Neural progenitor cell (in vitro differentiated cells): ENCODE data around the gene DNAH14. TPM values are rescaled to one million over a fixed set of nuclear protein-coding genes. Genes with fewer than 3 reads are reported as not detected.
"Not testable (repeated sequence)": the region's sequence is repeated elsewhere in the genome, so short reads cannot be mapped to it uniquely, and the experiment has no call there.

Experiments
- DNase-seq: peaks from one replicate; pipeline ENCODE4 v3.0.0-alpha.2; 2016; ENCODE audit warnings: low spot score
- H2AFZ ChIP-seq: fragments of 200-600 bp; sonication (generic); replicated peaks from 2 replicates; pipeline ENCODE4 v1.6.1; 2016; ENCODE audit warnings: antibody characterized with exemption
- H3F3A ChIP-seq: fragments of 200-600 bp; sonication (generic); 2 replicates; pipeline ENCODE4 v1.6.1; 2016; ENCODE audit warnings: antibody characterized with exemption, low read depth
- H3K27ac ChIP-seq: fragments of 200-600 bp; sonication (generic); 2 replicates; pipeline ENCODE4 v1.5.1; 2016; ENCODE audit warnings: mild to moderate bottlenecking
- H3K27me3 ChIP-seq: fragments of 200-600 bp; sonication (generic); 2 replicates; pipeline ENCODE4 v1.6.1; 2016; ENCODE audit warnings: mild to moderate bottlenecking, moderate library complexity
- H3K36me3 ChIP-seq: fragments of 200-600 bp; sonication (generic); 2 replicates; pipeline ENCODE4 v1.5.1; 2016
- H3K4me1 ChIP-seq: fragments of 200-600 bp; sonication (generic); 2 replicates; pipeline ENCODE4 v1.6.1; 2016; ENCODE audit warnings: mixed run types
- H3K4me2 ChIP-seq: fragments of 200-600 bp; sonication (generic); 2 replicates; pipeline ENCODE4 v1.6.1; 2016
- H3K4me3 ChIP-seq: fragments of 200-600 bp; sonication (generic); 2 replicates; pipeline ENCODE4 v1.5.1; 2016
- H3K79me2 ChIP-seq: fragments of 200-600 bp; sonication (generic); 2 replicates; pipeline ENCODE4 v1.6.1; 2016; ENCODE audit warnings: low read depth
- H3K9ac ChIP-seq: fragments of 200-600 bp; sonication (generic); 2 replicates; pipeline ENCODE4 v1.6.1; 2016
- H3K9me3 ChIP-seq: fragments of 200-600 bp; sonication (generic); 2 replicates; pipeline ENCODE4 v1.5.1; 2016; ENCODE audit warnings: low read depth
- H4K20me1 ChIP-seq: fragments of 200-600 bp; sonication (generic); 2 replicates; pipeline ENCODE4 v1.6.1; 2016; ENCODE audit warnings: low read depth
- H3K27ac Mint-ChIP-seq: 3 replicates; pipeline ENCODE4 v1.8.0; 2021; ENCODE audit warnings: mixed read lengths
- H3K27me3 Mint-ChIP-seq: 2 replicates; pipeline ENCODE4 v1.8.0; 2022; ENCODE audit warnings: low read depth, mild to moderate bottlenecking, inconsistent platforms, moderate library complexity, mixed read lengths; ENCODE audit not compliant: insufficient read depth
- H3K36me3 Mint-ChIP-seq: 3 replicates; pipeline ENCODE4 v1.8.0; 2021; ENCODE audit warnings: mixed read lengths
- H3K4me1 Mint-ChIP-seq: 3 replicates; pipeline ENCODE4 v1.8.0; 2021; ENCODE audit warnings: mixed read lengths
- H3K4me3 Mint-ChIP-seq: 3 replicates; pipeline ENCODE4 v1.8.0; 2021; ENCODE audit warnings: mild to moderate bottlenecking, moderate library complexity, mixed read lengths
- H3K9me3 Mint-ChIP-seq: 3 replicates; pipeline ENCODE4 v1.8.0; 2020; ENCODE audit warnings: mixed read lengths
- CTCF ChIP-seq: fragments of 200-600 bp; sonication (generic); IDR thresholded peaks from 2 replicates; pipeline ENCODE4 v1.5.1; 2017; ENCODE audit warnings: antibody characterized with exemption, mild to moderate bottlenecking
- EZH2 ChIP-seq: fragments of 200-600 bp; sonication (generic); IDR thresholded peaks from 2 replicates; pipeline ENCODE4 v1.6.1; 2017; ENCODE audit warnings: antibody characterized with exemption, mild to moderate bottlenecking, moderate library complexity
- EZH2phosphoT487 ChIP-seq: fragments of 200-600 bp; sonication (generic); IDR thresholded peaks from 2 replicates; pipeline ENCODE4 v1.6.1; 2017; ENCODE audit warnings: antibody characterized with exemption
- total RNA-seq: library from RNA; depleted of rRNA; stranded (reverse); fragments of >200 nt; gene quantifications from 2 replicates; pipeline ENCODE4 v1.2.3, GENCODE V29; 2015; ENCODE audit warnings: low replicate concordance

The DNAH14 gene
- total RNA-seq, 1 donor from 2014 or later = 118 TPM

GRCh38 chr1:225225681-225226080 is 296.2 kb downstream of the DNAH14 start:
- H3K4me1 Mint-ChIP-seq = no peaks in the 10 kb centered on the region
- TF ChIP-seq EZH2phosphoT487 (no peak), EZH2 (no peak)
- no peaks in the 10 kb centered on the region for H3K9me3 ChIP-seq
- H3K9ac ChIP-seq = no peak overlapping the region
- no peaks in the 10 kb centered on the region for H3F3A ChIP-seq
- peaks cover 3% of the 10 kb centered on the region for H3K9me3 Mint-ChIP-seq
- no peak overlapping the region for H3K27ac ChIP-seq
- DNase-seq = no peak
- H3K36me3 ChIP-seq = no peaks in the 10 kb centered on the region
- H3K27ac Mint-ChIP-seq = no peak overlapping the region
- H3K4me2 ChIP-seq = no peak overlapping the region
- H3K4me3 Mint-ChIP-seq = no peak overlapping the region
- no peaks in the 10 kb centered on the region for H3K79me2 ChIP-seq
- no peak overlapping the region for H2AFZ ChIP-seq
- no peaks in the 10 kb centered on the region for H3K4me1 ChIP-seq
- no peaks in the 10 kb centered on the region for H4K20me1 ChIP-seq
- H3K27me3 ChIP-seq = no peaks in the 10 kb centered on the region
- H3K27me3 Mint-ChIP-seq = no peaks in the 10 kb centered on the region
- no peak overlapping the region for H3K4me3 ChIP-seq
- no peaks in the 10 kb centered on the region for H3K36me3 Mint-ChIP-seq

- Mint-ChIP-seq H3K4me1 (no peaks in the 10 kb centered on the region), H3K36me3 (no peaks in the 10 kb centered on the region), H3K4me3 (no peak overlapping the region), H3K27me3 (no peaks in the 10 kb centered on the region), H3K9me3 (peaks cover 4% of the 10 kb centered on the region), H3K27ac (no peak overlapping the region)
- Histone ChIP-seq H3K27ac (no peak overlapping the region), H3F3A (no peaks in the 10 kb centered on the region), H3K4me3 (no peak overlapping the region), H3K79me2 (no peaks in the 10 kb centered on the region), H2AFZ (no peak overlapping the region), H4K20me1 (no peaks in the 10 kb centered on the region), H3K4me1 (no peaks in the 10 kb centered on the region), H3K27me3 (no peaks in the 10 kb centered on the region), H3K4me2 (no peak overlapping the region), H3K9me3 (no peaks in the 10 kb centered on the region), H3K9ac (no peak overlapping the region), H3K36me3 (no peaks in the 10 kb centered on the region)
- no peak for DNase-seq
- TF ChIP-seq EZH2 (no peak), CTCF (no peak), EZH2phosphoT487 (no peak)
These were observed 299.4 kb downstream of the DNAH14 start for GRCh38 chr1:225228871-225229303.

GRCh38 chr1:225229429-225229828 is 300.0 kb downstream of the DNAH14 start:
- not testable (repeated sequence) for H3K79me2 ChIP-seq, H3K4me3 Mint-ChIP-seq, H3K4me2 ChIP-seq, H3F3A ChIP-seq, H3K36me3 ChIP-seq, H3K9ac ChIP-seq, H3K27ac ChIP-seq, DNase-seq, H3K9me3 ChIP-seq, H4K20me1 ChIP-seq, H3K36me3 Mint-ChIP-seq, H2AFZ ChIP-seq, H3K4me1 Mint-ChIP-seq, H3K9me3 Mint-ChIP-seq, H3K27me3 ChIP-seq, H3K4me3 ChIP-seq, H3K27ac Mint-ChIP-seq, H3K4me1 ChIP-seq, H3K27me3 Mint-ChIP-seq

- no peak overlapping the region for H3K4me3 ChIP-seq
- H4K20me1 ChIP-seq = no peaks in the 10 kb centered on the region
- no peaks in the 10 kb centered on the region for H3K36me3 ChIP-seq
- no peaks in the 10 kb centered on the region for H3F3A ChIP-seq
- no peak for DNase-seq
- H3K4me1 ChIP-seq = no peaks in the 10 kb centered on the region
- H3K9ac ChIP-seq = no peak overlapping the region
- no peaks in the 10 kb centered on the region for H3K27me3 Mint-ChIP-seq
- H3K4me2 ChIP-seq = no peak overlapping the region
- H3K4me3 Mint-ChIP-seq = no peak overlapping the region
- no peak overlapping the region for H3K27ac Mint-ChIP-seq
- H2AFZ ChIP-seq = no peak overlapping the region
- peaks cover 4% of the 10 kb centered on the region for H3K9me3 Mint-ChIP-seq
- H3K27ac ChIP-seq = no peak overlapping the region
- H3K4me1 Mint-ChIP-seq = no peaks in the 10 kb centered on the region
- no peak for TF ChIP-seq EZH2
- no peak for TF ChIP-seq CTCF
- TF ChIP-seq EZH2phosphoT487 = no peak
- no peaks in the 10 kb centered on the region for H3K79me2 ChIP-seq
- H3K9me3 ChIP-seq = no peaks in the 10 kb centered on the region
- H3K36me3 Mint-ChIP-seq = no peaks in the 10 kb centered on the region
- H3K27me3 ChIP-seq = no peaks in the 10 kb centered on the region
These were observed 301.0 kb downstream of the DNAH14 start for GRCh38 chr1:225230483-225230882.

GRCh38 chr1:225232930-225233329 is 303.5 kb downstream of the DNAH14 start:
- H3K27me3 Mint-ChIP-seq, H3K27ac ChIP-seq, H3K27me3 ChIP-seq, H3K9ac ChIP-seq, H3K36me3 ChIP-seq, H3K4me1 ChIP-seq, H3K4me3 ChIP-seq, H3K27ac Mint-ChIP-seq, H3K4me3 Mint-ChIP-seq, H3K4me1 Mint-ChIP-seq, H3K9me3 ChIP-seq, H3K36me3 Mint-ChIP-seq, H4K20me1 ChIP-seq, DNase-seq, H3K9me3 Mint-ChIP-seq, H2AFZ ChIP-seq, H3K79me2 ChIP-seq, H3K4me2 ChIP-seq, H3F3A ChIP-seq: not testable (repeated sequence)
